HG03108 (cell line): Measurements from ENCODE around the gene SORBS1.
"Not testable (repeated sequence)": the region's sequence is repeated elsewhere in the genome, so short reads cannot be mapped to it uniquely, and the experiment has no call there.

ENCODE experiments used
- ATAC-seq: cut with Tn5 transposase; IDR thresholded peaks from one replicate; pipeline ENCODE4 v1.9.1; 2021; ENCODE audit warnings: moderate library complexity; ENCODE audit not compliant: unreplicated experiment

The SORBS1 gene

DNA sequence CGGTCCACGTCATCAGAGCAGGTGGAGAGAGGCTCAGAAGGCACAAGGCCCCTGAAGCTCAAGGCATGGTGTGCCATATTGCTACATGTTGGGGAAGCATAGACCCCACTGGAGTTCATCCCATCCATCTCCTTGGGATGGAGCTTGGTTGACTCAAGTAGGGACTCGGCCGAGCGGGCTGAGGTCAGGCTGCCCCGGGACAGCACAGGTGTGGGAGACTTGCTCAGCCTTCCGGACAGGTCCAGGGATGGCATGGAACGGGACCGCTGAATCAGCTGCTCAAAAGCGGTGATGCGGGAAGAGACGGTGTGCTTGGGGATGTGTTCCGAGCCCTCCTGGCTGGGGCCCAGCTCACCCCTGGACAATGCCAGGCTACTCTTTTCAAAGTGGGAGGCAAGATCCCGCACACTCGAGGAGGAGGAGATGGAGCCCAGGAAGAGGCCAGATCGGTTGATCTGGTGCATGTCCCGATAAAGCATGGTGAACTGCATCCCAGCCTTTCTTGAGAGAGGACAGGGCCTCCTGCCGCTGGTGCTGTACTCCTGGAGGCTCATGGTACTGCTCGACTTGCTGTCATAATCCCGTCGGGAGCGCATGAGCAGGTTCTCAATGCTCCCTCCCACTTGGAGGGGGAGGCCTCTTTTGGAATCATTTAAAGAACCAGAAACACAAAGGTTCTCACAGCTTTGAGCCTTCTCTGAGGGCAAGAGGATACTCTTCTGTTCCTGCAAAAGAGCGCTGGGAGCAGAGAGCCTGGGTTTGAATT is 204.8 kb downstream of the SORBS1 start:
- ATAC-seq: no peak

DNA sequence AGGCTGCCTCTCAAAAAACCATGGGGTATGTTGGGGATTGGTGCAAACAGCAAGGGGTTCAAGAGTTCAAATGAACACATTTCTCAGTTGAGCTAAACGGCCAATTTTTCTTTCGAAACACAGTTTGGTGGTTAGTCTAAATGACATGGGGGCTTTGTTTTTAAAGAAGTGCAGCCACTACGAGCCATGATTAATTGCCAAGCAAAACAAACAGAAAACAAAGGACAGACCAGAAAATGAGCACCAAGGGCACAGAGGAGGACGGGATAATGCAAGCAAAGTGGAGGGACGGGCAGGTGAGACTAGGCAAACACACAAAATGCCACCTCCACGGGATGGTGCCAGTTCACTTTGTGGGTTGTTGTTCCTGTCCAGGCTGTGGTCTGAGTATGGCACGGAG is 205.9 kb downstream of the SORBS1 start:
- no peak for ATAC-seq

DNA sequence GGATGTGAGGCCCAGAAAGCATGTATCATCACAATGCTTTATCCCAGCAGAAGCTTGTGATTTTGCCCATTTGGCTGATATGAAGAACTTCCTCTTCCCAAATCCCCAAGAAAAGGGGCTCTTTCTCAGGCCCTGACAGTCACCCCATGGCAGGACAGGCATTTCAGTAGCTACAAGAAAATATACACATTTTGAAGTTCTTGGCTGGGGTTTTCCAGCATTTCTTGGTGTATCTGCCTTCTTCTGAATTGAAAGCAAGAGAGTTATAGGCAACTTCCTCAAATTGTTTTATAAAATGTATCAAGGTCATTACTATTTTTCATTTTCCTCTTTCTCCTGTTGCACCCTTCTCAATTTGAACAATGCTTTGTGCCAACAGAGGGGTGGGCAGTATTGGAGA is 207.1 kb downstream of the SORBS1 start:
- no peak for ATAC-seq

GRCh38 chr10:95353123-95353522 is 208.0 kb downstream of the SORBS1 start:
- ATAC-seq: no peak

DNA sequence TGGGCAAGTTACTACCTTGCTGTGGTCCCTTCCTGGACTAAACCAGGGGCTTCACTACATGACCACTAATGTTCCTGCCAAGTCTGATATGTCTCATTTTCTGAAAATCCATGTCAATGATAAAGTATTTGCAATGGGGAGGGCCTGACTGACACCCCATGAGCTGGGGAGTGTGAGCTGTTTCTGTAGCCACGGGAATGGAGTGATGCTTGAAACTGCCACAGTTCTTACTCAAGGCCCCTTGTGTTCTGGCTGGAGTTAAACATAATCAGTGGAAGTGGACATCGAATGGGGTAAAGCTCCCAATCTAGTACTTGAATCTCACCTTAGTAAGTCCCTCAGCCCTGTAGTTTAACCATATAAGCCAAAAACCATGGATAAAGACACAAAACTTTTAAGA is 208.5 kb downstream of the SORBS1 start:
- ATAC-seq: no peak

DNA sequence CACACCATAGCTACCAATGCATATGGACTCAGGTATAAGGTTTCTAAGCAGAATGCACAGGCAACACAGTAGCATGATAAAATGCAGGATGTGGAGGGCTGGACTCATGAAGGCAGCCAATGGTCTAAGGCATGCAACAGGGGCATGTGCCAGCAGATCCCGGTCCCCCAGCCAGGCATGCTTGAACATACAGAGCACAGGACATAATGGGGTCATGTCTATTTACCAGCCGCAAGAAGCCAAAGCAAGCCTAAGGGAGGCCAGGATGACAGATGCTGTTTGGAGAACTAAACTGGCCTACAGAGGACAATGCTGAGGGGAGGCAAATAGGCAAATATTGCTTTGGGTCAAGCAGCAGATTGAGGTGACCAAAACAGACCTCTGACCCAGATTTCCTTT is 210.3 kb downstream of the SORBS1 start:
- no peak for ATAC-seq

- ATAC-seq: no peak
These were observed 210.8 kb downstream of the SORBS1 start for GRCh38 chr10:95350219-95350829.

DNA sequence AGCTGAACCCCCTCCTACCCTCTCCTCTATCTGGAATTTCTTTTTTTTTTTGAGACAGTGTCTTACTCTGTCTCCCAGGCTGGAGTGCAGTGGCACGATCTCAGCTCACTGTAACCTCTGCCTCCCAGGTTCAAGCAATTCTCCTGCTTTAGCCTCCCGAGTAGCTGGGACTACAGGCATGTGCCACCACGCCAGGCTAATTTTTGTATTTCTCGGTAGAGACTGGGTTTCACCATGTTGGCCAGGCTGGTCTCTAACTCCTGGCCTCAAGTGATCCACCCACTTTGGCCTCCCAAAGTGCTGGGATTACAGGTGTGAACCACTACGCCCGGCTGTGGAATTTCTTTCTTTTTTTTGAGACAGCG is 213.8 kb downstream of the SORBS1 start:
- ATAC-seq: not testable (repeated sequence)

DNA sequence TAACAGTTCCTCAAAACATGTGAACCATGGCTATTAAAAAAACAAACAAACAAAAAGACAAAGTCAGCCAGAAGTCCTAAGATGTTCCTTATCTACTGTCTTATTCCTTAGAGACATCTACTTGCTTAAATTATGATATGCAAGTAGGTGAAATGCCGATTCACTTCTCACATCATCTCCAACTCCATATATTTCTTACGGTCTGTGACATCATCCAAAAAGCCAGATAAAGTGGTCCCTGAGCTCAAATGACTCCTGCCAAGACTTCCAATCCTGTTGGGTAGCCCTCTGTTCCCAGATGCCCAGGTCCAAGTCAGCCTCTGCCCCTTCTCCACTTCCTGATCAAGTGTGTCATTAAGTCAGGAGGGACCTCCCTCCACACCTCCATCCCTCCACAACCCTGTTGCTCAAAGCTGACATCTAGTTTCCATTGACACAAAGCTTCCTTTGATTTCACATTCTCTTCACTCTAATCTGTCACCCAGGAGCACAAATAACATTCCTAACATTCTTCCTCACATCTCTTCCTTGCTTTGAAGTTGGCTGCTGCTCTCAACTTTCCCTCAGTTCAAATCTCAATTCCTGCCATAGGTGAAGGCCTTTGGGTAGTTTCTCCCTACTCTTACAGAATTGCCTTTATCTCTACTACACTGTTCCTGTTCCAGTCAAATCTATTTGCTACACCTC is 214.3 kb downstream of the SORBS1 start:
- no peak for ATAC-seq

GRCh38 chr10:95343573-95343972 is 217.6 kb downstream of the SORBS1 start:
- ATAC-seq: no peak

- no peak for ATAC-seq
These were observed 219.4 kb downstream of the SORBS1 start for GRCh38 chr10:95341716-95342130.

DNA sequence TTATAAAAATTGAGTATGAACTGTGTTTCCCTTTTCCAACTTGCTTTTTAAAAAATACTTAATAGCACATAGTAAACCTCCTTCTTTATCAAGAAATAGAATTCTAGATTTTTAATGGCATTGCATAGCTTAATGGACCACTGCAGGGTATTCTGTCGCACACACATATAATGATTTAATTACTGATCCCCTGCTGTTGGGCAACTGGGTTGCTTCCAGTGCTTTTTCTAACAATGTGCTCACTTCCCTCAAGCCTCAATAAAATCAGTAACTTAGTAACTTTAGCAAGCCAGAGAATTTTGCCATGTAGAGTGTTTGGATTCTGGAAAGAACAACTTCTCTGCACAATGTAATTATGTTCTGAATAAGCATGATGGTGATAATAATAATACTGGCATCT is 221.3 kb downstream of the SORBS1 start:
- no peak for ATAC-seq

- ATAC-seq: no peak
These were observed 223.6 kb downstream of the SORBS1 start for GRCh38 chr10:95337423-95338160.

GRCh38 chr10:95336702-95337101 is 224.5 kb downstream of the SORBS1 start:
- no peak for ATAC-seq

- ATAC-seq: no peak
These were observed 225.1 kb downstream of the SORBS1 start for GRCh38 chr10:95335933-95336699.

GRCh38 chr10:95334805-95335144 is 226.4 kb downstream of the SORBS1 start:
- no peak for ATAC-seq

DNA sequence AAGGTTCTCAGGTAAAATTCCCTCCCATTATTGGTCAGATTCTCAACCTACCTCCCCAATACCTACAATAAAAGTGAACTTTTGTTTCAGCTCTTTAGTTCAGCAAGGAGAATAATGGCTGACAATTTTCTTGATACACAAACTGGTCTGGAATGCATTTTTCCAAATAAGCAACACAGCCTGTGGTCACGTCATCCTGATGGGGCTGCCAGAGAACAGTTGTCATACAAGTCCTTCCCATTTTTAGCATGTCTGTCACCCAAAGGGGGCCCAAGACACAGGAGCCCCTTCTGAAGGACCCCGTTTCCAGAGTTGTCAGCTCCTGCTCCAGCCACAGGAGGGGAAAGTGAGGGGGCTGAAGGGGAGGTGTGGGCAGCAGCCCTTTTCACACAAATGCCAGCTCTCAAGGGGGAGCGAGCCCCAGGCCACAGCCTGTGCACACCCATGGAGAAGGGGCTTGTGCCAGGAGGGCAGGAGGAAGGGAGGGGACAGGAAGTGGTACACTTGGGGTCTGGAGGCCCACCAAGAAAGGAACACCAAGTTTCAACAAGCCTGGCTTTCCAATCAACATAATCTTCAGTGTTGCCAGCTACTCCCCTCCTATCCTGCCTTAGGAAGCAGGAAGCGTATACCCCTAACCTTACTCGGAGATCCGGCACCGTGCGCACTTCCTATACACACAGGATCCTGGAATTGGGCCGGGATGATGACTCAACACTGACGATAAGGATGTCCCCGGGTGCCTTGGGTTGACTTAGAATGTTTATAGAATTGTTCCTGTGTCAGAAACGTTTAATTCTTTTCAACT is 227.0 kb downstream of the SORBS1 start:
- no peak for ATAC-seq

- ATAC-seq: no peak
These were observed 228.4 kb downstream of the SORBS1 start for GRCh38 chr10:95332666-95333249.

GRCh38 chr10:95331596-95332130 is 229.5 kb downstream of the SORBS1 start:
- no peak for ATAC-seq
